Transverse colon (tissue), 4 donors: ENCODE data around the gene TPP2.
A peak's percentile ranks its signal among the peaks of the same experiment; 100 is the strongest.

Source experiments
- CTCF ChIP-seq, 5 experiments: fragments of 200-600 bp in 3 of 5; fragments of 450-650 bp in 2 of 5; sonication (generic) in 3 of 5; IDR thresholded peaks; 1 replicate in 2 of 5; 2 replicates in 3 of 5; pipeline ENCODE4 v1.5.1; 2016 to 2017; ENCODE audit warnings: antibody characterized with exemption in 5 of 5, inconsistent platforms in 3 of 5, mild to moderate bottlenecking in 2 of 5, moderate library complexity in 1 of 5
- POLR2AphosphoS5 ChIP-seq, 3 donors: sonication (generic); formaldehyde crosslinking; IDR thresholded peaks; one replicate each; pipeline ENCODE4 v1.6.1; 2016; ENCODE audit warnings: antibody characterized with exemption in 3 of 3

GRCh38 chr13:102580552-102581169 is 16.1 kb upstream of the TPP2 start:
- no peak for TF ChIP-seq POLR2AphosphoS5 (IDR thresholded peaks at IDR 0.05)
- peak; percentile 66 to 74 (median 68) for TF ChIP-seq CTCF (IDR thresholded peaks at IDR 0.05)
